GM19023 (cell line): ENCODE results near the gene ABCA5.

Experiments used
- ATAC-seq: cut with Tn5 transposase; IDR thresholded peaks from one replicate; pipeline ENCODE4 v1.9.1; 2021; ENCODE audit warnings: mild to moderate bottlenecking, moderate library complexity; ENCODE audit not compliant: unreplicated experiment

The ABCA5 gene

GRCh38 chr17:69267219-69267618 is 59.7 kb downstream of the ABCA5 start:
- no peak for ATAC-seq

DNA sequence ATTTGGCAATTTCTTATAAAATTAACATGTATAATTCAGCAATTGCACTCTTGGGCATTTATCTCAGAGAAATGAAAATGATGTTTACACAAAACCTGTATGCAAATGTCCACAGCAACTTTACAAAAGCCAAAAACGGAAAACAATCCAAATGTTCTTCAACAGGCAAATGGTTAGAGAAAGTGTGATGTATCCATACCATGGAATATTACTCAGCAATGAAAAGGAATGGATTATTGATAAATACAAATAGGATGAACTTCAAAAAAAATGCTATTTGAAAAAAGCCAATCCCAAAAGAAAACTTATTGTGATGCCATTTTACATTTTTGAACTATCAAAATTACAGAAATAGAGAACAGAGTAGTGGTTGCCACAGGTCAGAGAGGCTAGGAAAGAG is 61.1 kb downstream of the ABCA5 start:
- ATAC-seq = no peak

DNA sequence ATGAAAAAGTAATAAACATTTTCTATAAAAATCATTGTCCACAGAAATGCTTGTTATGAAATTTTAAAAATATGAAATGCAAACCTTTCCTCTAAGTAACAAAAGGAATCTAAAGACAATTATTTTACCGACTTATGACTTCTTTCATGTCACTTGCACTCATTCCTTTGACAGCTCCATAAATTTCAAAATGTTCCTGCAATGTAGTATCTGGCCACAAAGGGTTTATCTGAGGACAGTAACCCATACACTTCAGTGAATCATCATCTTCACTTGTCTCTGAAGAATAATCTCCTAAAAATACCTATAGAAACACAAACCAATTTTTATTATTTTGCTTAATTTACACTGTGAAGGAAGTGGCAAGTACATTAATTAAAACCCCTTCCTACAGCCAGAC is 72.7 kb downstream of the ABCA5 start:
- no peak for ATAC-seq

GRCh38 chr17:69250641-69251040 is 76.3 kb downstream of the ABCA5 start:
- ATAC-seq = no peak

DNA sequence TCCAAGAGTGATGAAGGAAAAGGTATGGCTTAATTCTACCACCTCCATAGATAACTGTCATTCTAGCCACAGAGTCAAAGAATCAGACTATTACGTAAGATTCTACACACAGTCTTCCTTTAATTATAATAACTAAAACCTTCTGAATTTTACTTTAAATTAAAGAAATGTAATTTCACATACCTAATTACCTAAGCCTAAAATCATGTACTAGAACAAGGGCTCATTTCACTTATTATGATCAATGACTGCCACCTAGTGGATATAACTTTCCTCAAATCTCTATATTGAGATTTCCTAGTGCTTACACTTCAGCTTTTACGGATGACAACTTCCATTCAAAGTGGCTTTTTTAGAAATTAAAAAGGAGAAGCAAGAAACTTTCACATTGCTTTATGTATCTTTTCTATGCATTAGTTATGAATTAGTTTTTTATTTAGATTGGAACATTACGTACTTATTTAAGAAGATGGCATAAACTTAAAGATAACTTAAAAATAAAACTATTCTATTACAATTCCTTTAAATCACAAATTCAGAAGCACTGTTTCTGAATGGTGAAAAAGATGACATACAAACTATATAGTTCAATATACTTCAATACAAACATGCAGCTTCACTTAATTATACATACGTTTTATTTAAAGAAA is 80.1 kb downstream of the ABCA5 start:
- ATAC-seq = no peak

GRCh38 chr17:69246202-69246601 is 80.7 kb downstream of the ABCA5 start:
- ATAC-seq = no peak

GRCh38 chr17:69245617-69246016 is 81.3 kb downstream of the ABCA5 start:
- ATAC-seq = no peak

- ATAC-seq = no peak
These were observed 87.0 kb downstream of the ABCA5 start for GRCh38 chr17:69239611-69240600.

- ATAC-seq = no peak
These were observed 90.0 kb downstream of the ABCA5 start for GRCh38 chr17:69236946-69237345.

- no peak for ATAC-seq
These were observed 90.5 kb downstream of the ABCA5 start for GRCh38 chr17:69236464-69236863.

DNA sequence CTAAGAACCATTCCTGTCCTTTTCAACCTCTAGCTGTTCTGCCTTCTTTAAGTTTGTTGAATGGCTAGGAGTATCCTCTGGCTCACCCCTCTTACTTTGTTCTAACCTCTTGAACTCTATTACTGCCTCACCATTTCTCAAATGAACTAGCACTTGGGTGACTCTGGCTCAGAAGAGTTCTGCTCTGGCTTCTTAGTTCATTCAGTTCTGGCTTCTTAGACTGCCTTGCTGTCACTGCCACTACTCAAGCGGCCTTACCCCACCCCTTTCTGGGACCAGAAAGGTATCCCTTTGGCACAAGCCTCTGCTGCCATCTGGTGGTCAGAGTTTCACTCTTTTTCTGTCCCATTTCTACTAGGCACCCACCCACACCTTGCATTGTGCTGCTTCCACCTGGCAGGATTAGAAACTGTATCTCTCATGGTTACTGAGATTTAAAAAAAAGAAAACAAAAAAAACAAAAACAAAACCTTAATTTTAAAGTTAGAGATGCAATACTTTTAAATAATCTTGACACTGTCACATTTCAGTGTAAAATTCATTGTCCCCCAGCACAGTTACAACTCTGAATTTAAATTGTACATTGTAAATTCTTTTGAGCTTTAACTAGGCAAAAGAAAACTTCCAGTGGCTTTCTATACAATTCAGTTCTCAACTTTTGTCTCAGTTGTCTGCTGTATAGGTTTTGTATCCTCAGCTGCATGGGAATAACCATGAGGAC is 91.4 kb downstream of the ABCA5 start:
- ATAC-seq = peak; percentile 92

DNA sequence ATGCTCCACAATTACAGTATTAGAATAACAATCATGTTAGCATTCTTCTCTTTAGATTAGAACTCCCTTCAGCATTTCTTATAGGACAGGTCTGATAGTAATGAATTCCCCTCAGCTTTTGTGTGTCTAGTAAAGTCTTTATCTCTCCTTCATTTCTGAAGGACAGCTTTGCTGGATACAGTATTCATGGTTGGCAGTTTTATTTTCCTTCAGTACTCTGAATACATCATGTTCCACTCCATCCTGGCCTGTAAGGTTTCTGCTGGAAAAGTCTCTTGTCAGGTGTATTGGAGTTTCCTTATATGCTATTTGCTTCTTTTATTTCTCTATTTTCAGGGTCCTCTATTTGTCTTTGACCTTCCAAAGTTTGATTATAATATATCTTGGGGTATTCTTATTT is 94.3 kb downstream of the ABCA5 start:
- no peak for ATAC-seq

GRCh38 chr17:69231521-69231920 is 95.4 kb downstream of the ABCA5 start:
- no peak for ATAC-seq

GRCh38 chr17:69230939-69231338 is 96.0 kb downstream of the ABCA5 start:
- ATAC-seq = no peak

GRCh38 chr17:69228576-69228975 is 98.4 kb downstream of the ABCA5 start, which contains the start of gene ABCA10:
ABCA10 (minus strand) TSS chr17:69228824; CDS start chr17:69225358, 3,466 bp downstream.
- ATAC-seq = no peak

- no peak for ATAC-seq
These were observed 98.9 kb downstream of the ABCA5 start for GRCh38 chr17:69228018-69228417.

DNA sequence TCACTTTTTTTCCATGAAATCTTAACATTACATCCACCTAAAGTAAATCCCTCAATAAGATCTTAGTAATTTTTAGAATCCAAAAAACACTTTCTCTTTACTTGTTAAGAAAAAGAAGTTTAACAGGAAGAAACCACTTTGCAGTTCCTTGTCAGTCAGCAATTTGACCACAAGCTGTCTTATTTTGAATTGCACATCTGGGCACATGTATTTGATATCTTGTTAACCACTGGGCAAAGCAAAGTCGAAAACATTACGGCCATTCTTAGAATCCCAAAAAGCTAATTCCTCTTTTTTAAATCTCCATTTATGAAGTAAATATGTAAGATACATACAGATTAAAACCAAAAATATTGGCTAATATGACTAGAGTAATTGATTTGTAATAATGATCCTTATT is 99.4 kb downstream of the ABCA5 start:
- no peak for ATAC-seq

DNA sequence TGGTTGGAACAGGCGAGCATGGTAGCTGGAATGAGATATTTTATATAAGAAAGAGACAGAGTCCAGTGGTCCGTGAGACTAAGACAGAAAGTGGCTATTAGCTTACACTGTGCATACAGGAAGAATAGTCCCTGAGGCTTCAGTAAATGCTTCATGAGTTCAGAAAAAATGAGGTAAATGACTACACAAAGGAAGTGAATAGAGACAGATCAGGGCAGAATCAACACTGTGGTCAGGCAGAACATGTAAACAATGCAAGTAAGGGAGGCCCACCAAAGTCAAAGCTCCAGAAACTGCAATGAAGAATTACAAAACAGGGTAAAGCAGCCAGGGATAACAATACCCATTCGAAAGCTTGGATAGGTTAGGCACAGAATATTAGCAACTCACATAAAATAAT is 103.1 kb downstream of the ABCA5 start:
- peak; percentile 79 for ATAC-seq

- ATAC-seq = no peak
These were observed 104.2 kb downstream of the ABCA5 start for GRCh38 chr17:69222707-69223258.

DNA sequence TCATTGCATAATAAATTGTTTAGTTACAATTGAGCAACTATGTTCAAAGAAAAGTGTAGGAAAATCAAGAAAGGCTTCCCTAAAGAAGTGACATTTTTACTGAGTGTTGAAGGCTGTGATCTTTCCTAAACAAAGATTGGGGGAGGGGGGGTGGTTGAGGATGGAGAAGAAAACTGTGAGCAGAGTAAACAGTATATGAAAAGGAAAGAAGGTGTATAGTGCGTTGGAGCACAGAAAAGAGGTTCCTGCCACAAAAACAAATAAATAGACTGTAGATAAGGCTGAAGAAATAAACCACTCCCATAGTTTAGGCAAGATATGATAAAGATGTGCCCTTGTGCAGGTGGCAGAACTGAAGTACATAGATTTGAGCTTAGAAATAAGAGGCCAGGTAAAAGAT is 106.8 kb downstream of the ABCA5 start:
- ATAC-seq = no peak

DNA sequence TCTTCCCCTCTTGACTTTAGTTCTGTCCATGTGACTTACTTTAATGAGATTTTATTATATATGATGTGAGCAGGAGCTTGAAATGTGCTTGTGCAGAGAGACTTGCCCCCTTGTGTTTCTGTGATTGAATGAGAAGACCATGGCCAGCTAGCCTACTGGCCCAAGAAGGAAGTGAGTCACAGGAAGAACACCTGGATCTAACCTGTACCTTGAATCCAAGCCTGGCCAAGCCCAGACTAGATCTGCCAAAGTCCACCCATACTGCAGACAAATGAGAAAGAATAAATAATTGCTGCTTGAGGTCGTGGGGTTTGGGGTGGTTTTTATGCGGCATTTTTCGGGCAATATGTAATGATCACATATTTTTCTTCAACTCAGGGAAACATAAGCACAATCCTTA is 107.9 kb downstream of the ABCA5 start:
- ATAC-seq = no peak
